Measurements from ENCODE around the gene FAT1. TPM values are rescaled to one million over a fixed set of nuclear protein-coding genes. Genes with fewer than 3 reads are reported as not detected.

FAT1 gene
- total RNA-seq, 2 donors from 2014 or later = 175 to 215 TPM

- TF ChIP-seq CTCF (IDR thresholded peaks at IDR 0.05) = no peak
- no peak for TF ChIP-seq POLR2A (IDR thresholded peaks at IDR 0.05)
- TF ChIP-seq POLR2AphosphoS5 (IDR thresholded peaks at IDR 0.05) = no peak
- Histone ChIP-seq H3K4me3 (no peak overlapping the region), H3K27ac (no peak overlapping the region), H3K4me1 (replicated peaks) (no peaks in the 10 kb centered on the region), H3K9me3 (no peaks in the 10 kb centered on the region), H3K36me3 (no peaks in the 10 kb centered on the region), H3K27me3 (replicated peaks; ENCODE audit: insufficient read depth) (no peaks in the 10 kb centered on the region)
- no peak for DNase-seq (ENCODE audit: low spot score)
- 89% methylated on average over 4 of the region's 4 CpGs for WGBS
- intact Hi-C loops (cut with DNase I) = no loop called here
Measured at GRCh38 chr4:186541801-186542200, 181.9 kb downstream of the FAT1 start.

GRCh38 chr4:186537843-186538521 is 185.7 kb downstream of the FAT1 start:
- Histone ChIP-seq H3K27ac (no peak overlapping the region), H3K27me3 (replicated peaks; ENCODE audit: insufficient read depth) (no peaks in the 10 kb centered on the region), H3K36me3 (no peaks in the 10 kb centered on the region), H3K9me3 (no peaks in the 10 kb centered on the region), H3K4me1 (replicated peaks) (no peaks in the 10 kb centered on the region), H3K4me3 (no peak overlapping the region)
- 75% methylated on average over 19 of the region's 19 CpGs for WGBS
- intact Hi-C loops (cut with DNase I) = no loop called here
- no peak for TF ChIP-seq CTCF (IDR thresholded peaks at IDR 0.05)
- no peak for TF ChIP-seq POLR2A (IDR thresholded peaks at IDR 0.05)
- TF ChIP-seq POLR2AphosphoS5 (IDR thresholded peaks at IDR 0.05) = peak; percentile 5
- no peak for DNase-seq (ENCODE audit: low spot score)

Other genes with a start within 250 kb of the FAT1 start
- 1 to 10 TPM in 1 of 2 donors, not detected in 1; 1.3 TPM for gene MTNR1A, start 168.3 kb downstream of the FAT1 start, total RNA-seq